NOMO-1 (cell line): ENCODE measurements around the gene KSR2.

Source experiments
- DNase-seq, 2 experiments: peaks; one replicate each; lab custom pipeline; 2025; ENCODE audit not compliant: unreplicated experiment in 2 of 2; lab: John Stamatoyannopoulos, UW

KSR2 gene

DNA sequence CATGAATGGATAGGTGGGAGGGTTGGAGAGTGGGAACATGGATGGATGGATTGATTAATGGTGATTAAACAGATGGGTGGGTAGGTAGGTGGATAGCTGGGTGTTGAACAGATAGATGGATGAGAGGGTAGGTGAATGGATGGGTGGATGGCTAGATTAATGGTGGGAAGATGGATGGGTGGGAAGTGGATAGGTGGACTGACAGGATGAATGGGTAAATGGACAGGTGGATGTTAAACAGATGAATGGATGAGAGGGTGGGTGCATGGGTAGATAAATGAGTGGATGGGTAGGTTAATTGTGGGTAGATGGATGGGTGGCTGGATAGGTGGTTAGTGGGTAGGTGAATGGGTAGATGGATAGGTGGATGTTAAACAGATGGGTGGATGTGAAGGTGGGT is 460.3 kb downstream of the KSR2 start:
- DNase-seq, result no peak

DNA sequence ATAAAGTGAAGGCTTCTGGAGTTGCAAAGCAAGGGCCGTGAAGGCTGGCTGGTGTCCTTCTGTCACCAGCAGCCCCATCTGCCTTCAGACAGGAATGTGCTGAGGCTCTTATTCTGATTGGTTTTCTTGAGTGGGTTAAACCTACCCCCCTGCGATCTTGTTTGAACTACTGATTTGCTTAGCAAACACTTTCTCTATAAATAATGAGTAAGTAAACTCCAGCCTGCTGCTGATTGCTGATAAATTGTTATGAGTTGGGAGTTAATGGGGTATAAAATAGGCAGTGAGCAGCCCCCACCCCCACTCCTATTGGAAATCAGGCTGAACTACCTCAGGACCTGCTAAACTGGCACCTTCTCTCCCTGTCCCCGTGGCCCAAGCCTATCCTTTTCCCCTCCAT is 461.2 kb downstream of the KSR2 start:
- no peak for DNase-seq

DNA sequence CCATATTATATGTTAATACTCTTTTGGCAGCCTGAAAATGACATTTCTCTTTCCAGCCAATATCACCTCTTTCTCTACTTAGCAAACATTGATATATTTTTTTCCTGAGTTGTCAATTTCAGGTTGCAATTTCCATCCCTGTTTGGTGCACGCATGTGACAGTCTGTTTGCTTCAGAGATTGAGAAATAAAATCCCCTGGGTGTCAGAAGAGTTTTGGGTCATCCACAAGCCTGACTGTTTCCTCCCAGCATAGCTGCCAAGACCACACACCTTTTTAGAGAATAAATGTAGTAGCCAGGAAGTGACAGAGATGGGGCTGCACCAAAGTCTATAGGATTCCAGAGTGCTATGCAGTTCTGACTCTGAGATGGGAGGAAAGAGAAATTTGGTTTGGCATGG is 462.5 kb downstream of the KSR2 start:
- no peak for DNase-seq

DNA sequence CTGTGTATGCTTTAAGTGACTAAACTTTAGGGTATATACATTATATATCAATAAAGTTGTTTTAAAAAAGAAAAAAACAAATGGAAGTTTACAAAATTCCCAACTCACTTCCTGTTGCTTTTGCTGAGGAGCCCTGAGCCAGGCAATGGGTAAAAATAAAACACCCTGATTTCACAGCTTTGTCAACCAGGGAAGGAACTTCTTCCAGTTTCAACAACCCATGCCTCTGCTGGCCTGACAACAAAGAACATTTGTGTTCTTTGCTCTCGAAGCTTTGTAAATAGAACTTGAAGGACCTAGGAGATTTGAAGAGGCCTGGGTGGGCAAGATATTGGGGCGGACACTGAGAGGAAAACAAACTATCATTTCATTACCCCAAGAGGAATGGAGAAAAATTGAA is 466.2 kb downstream of the KSR2 start:
- no peak for DNase-seq

DNA sequence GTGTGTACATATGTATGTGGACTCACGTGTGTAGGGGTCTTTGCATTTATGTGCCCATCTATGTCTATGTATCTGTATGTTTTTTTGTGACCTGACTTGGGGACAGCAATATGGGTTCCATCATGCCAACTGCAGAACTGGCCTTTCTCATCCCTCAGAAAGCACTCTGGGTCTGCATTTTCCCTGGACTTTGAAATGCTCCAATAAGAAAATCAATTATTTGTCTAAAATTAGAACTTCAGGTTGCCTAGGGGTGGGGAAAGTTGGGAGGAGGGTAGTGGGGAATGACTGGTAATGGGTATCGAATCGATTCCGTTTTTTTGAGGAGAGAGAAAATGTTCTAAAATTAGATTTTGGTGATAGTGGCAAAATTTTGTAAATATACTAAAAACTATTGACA is 466.6 kb downstream of the KSR2 start:
- no peak for DNase-seq

DNA sequence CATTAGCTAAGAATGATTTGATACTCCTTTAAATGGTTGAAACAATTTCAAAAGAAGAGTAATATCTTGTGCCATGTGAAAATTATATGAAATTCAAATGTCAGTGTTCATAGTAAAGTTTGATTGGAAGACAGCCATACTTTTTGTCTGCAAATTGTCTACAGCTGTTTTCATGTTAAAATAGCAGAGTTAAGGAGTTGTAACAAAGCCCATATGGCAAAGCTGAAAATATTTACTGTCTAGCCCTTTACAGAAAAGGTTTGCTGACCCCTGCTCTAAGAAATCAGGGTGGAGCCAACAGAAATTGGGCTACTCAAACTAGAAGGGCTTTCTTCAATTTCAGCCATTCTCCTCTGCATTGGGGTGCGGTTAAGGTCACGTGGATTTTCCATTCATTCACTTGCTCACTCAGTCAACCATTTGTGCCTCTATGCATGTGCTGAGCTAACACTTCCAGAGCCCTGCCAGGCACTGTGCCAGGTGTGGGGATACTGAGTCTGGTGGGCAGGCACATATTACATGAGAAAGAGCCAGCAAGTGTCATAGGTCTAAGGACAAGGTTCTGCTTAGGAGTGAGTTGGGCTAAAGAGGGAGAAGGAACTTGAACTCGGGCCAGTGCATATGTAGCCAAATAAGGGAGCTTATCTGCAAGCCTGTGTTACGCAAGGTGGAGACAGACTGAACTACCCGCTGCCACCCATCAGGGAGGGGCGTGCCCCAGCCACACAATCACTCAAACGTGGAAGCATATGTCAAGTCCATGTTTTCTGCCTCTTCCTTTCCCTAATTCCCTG is 467.5 kb downstream of the KSR2 start:
- peak; percentile 67 to 72 for DNase-seq

DNA sequence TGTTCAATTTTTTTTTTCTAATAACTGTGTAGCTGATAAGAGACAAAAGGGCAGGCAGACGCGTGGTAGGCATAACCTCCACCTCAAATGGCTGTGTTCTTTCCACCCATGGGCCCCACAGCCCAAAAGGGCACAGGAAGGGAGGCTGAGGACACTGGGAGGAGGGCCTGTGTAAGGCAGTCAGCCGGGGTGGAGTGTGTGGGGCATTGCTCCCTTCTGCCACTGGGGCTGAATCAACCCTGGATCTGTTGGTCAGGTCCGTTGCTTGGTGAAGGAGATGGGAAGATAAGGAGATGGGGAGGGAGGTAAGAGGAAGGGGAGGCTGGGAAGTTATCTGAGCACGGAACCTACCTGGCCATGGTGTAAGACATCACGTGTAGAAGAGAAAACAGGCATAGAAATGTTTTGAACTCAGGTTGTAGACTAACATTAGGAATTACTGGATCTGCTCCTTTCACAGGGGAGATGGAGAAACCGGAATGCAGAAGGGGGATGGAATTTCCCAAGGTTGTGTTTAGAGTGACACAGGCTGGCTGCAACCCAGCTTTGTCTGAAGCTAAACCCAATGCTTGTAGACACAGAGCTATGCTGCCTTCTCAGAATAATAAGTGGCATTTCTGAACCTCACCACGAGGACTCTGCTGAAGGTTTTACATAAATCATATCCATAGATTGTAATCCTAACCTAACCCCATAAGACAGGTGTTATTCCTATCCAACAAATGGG is 468.9 kb downstream of the KSR2 start:
- DNase-seq, result no peak

DNA sequence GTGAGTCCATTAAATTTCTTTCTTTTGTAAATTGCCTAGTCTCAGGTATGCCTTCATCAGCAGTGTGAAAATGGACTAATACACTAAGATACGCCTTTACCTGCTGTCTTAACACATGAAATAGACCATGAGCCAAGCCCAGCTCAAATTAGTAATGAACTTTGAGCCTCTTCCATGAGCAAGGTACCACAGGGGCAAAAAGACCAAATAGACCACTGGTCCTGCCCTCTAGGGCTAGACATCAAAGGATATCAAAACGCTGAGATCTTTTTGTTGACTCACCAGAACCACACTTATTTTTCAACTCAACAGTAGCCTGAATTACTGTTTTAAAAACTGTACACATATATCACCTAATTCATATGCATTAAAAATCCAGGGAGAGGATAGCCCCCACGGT is 469.9 kb downstream of the KSR2 start:
- no peak for DNase-seq

DNA sequence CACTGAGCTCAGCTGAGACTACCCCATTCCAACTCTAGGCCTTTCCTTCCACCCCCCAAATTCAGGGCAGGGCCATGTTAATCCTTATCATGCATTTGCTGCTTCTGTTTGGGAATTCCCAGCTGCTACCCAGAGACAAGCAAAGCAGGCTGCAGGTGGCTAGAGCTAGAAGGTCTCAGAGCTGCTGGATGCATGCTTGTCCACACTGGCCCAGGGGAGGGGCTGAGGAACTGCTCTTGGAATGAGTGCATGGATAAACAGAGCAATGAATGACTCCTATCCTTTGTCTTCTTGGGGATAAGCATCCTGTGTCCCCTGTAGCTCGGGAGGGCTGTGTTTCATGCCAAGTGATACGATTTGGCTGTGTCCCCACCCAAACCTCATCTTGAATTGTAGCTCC is 470.5 kb downstream of the KSR2 start:
- DNase-seq, result no peak

DNA sequence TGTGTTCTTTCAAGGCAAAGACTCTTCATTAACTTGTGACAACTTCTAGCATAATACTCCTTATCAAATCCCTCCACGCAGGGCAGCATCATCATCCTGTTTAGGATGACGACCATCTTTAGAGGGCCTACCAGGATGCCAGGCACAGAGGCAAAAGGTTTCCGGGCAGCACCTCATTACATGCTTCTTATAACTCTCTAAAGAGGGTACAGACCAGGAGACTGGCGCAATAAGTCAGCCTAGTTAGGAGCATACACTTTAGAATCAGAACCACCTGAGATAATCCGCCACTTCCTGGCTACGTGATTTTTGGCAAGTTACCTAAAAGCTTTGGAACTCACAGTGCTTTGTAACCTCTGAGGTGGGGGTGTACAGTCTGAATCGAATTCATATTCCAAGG is 471.4 kb downstream of the KSR2 start:
- no peak for DNase-seq

DNA sequence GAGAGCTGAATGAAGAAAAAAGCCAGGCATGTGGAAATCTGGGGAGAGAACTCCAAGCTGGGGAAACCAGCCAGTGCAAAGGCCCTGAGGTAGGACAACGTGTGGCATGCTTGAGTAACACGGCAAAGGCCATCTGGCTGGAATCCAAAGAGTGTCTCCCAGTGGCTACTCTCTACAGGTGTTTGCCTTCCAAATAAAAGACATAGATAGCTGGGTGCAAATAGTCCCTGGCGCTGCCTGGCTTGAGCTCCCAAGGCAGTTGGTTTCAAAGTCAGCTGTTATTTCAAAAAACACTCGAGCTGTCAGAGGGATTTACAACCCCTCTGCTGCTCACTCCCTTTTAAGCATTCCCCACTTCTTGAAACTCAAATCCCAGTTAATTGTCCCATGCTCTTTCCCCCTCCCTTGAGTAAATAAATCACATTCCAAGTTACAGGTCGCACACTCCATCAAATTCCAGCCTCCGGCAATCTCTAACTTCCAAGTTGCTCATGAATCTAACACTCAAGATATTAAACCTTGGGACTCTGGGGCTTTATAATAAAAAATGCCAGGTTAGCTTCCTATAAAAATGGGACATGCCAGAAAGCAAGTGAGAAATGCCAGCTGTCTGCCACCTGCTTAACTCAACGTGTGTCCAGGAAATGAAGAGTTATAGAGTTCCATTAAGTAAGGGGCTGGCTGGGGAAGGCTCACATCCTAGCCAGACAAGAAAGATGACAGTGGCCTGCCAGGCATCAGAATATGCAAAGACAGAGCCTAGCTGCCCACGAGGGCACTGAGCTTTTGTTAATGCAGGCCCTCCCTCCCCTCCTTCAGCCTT is 473.7 kb downstream of the KSR2 start:
- no peak for DNase-seq

DNA sequence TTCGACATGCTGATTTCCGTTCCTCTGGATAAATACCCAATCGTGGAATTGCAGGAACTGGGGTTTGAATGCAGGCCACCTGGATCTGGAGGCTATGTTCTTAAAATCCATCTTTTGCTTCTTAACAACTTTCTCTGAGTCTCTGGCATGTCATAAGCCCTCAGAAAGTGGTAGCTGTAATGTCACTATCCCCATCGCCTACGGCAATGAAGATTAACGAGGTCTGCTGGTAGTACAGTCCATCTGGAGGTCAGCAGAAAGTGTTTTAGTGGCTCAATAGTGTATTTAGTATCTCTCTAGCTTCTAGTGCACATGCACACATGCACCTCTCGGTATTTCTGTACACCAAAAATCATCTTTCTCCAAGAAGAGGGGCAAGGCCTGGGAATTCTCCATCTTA is 477.1 kb downstream of the KSR2 start:
- DNase-seq, result no peak

DNA sequence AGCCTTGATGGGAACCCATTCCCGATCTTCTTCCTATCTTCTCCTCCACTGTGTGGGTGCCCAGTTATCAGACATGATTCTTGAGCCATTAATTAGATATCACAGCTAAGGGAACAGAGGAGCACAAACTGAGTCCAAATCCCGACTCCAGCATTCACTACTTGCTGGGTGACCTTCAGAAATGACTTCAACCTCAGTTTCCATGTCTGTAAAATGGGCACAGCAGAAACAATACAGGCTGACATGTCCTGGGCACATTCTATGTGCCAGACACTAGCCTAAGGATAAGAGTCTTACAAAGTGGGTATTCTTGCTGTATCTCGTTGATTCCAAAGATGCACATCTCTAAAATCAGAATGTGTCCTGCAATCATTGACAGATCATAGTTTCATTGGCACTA is 478.7 kb downstream of the KSR2 start:
- no peak for DNase-seq

DNA sequence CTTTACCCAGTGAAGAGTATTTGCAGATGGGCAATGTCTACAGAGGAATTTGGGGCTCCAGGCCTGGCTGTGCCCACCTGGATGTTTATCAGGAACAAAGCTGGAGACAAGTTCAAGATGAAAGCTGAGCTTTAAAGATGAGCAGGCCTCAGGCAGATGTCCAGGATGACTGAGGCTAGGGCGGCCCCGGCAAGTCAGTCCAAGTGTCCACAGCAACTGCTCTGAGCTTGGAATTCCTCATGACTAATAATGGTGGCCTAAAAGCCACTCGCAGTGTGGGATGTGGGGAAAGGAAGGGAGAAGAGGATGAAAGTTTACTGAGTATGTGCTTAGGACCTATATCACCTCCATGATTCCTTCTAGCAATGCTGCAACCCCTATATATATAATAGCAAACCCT is 479.1 kb downstream of the KSR2 start:
- DNase-seq, result no peak

DNA sequence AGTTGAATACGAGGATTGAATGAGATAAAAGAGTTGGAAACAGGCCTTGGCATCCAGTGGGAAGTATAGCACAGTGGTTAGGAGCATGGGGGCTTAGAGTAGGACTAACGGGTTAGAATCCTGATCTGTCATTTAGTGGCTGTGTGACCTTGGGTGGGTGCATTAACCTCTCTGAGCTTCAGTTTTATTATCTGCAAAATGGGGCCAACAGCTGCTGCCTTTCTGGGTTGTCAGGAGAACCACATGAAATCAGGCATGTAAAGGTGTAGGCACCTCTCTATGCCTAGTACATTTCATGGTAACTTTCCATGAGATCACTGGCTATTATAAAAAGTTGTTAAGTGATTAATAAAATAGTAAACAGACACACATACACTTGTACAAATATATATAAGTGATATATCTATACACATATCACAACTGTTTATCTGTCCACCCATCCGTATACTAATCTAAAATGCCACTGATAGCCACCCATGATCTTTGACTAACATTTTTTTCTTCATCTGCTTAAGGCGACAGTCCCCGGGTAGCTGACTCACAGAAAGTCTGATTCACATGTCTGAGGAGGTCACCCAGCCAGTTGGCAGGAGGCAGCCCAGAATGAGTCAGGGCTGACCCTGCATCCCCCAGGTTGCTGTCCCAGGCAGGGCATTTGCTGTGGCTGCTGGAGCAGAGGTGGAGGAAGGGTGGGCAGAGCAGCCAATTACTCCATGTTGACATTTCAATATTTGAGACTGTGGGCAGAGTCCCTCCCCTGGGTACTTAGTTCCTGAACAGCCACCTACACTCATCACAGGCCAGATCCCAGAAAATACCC is 481.7 kb downstream of the KSR2 start:
- no peak for DNase-seq

DNA sequence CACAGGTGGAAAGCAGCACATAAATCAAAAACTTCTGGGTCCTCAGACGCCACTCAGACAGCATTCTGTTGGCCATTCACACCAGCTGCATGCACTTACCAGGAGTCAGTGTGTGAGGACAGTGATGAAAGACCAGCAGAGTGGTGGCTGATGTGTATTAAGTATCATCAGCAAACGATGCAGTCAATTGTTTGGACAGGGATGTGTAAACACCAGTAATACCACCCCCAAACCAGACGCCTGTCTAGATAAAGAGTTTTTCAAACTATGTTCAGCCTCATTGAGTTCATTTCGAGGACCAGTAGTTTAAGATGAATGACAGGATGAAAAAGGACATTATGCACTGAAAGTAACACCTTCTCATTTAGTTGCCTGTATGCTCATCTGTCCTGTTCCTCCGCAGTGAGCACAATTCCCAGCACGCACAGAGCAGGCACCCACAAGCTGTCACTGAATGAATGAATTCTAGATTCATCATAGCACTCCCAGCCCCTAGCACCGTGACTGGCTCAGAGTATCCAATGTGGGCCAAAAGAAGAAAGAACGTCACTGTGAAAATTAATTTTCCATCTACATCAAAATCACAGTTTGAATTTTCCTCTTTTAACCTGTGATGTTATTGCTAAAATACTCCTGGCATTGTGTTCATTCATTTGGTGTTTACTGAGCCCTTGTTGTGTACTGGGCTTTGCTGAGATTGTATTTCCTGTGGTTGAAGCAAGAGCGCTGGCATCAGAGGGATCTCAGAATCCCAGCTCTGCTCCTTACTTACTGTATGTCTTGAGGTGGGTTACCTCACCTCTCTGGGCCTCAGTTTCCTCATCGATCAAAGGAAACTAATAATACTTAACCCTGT is 482.6 kb downstream of the KSR2 start:
- DNase-seq, result no peak

DNA sequence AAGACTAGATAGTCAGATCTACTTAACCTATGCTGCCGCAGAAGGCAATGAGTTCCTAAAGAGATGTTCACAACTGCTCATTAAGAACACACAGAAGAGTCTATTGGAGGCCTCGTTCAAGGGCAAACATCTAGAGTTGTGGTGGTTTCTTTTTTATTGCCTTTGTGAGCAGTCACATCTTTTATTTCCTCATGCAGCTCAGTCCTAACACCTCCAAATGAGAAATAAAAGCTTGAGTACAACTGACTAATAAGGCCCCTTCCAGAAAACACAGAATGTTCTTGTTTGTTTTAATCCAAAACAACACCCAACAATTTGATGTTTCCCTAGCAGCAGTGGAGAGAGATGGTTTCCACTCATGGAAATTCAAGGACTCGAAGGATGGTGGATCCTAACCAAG is 483.9 kb downstream of the KSR2 start:
- DNase-seq, result peak in 1 of 2 experiments; percentile 45

DNA sequence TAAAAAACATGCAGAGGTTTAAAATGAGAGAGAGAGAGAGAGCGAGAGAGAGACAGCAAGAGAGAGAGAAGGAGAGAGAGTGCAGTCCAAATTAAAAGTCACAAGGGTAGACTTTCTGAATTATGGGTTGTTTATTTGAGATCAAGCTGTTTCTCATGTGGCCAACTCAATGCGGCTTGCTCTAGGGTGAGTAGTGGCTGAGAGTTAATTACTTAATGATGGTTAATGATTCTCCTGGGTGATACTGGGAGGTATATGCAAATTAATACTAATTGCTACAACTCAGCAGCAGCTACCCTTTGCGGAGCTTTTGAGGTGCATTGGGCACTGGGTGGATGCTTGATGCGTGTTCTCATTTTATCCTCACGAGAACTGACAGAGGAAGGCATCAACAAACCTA is 485.3 kb downstream of the KSR2 start:
- no peak for DNase-seq

DNA sequence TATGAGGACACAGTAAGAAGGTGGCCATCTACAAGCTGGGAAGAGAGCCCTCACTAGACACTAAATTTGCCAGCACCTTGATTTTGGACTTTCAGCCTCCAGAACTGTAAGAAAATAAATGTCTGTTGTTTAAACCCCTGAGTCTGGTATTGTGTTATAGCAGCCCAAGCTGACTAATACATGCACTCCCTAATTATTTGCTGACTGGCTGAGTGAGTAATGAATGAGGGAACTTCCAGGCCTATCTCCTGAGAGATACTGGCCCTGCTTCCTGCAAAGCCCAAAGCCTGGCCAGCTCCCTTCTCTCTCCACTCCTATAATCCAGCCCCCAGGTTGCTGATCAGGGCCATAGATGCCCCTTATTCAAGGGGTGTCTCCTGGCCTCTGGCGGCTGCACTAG is 487.3 kb downstream of the KSR2 start:
- DNase-seq, result no peak

DNA sequence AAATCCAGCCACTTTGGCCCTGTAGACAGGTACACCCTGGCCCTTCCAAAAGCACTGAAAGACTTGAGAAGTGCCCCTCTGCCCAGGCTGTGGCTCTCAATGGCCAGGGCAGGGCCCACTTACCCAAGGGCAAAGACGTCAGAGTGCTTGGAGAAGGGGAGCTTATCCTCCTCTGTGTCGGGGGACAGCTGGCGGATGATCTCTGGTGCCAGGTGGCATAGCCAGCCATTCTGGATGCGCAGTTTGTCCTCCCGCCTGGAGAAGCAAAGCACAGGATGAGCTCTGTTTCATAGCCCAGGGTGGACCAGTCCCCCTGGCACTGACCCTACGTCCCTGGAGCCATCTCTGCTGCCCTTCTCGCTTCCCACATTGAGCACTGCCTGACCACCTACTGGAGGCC is 492.4 kb downstream of the KSR2 start:
- DNase-seq, result no peak
